Forelimb muscle (tissue), 1 donor: ENCODE data around the gene PPM1K. TPM values are rescaled to one million over a fixed set of nuclear protein-coding genes. Genes with fewer than 3 reads are reported as not detected.

Experiments used
- DNase-seq: peaks from one replicate; pipeline ENCODE4 v3.0.0-alpha.2; 2013; ENCODE audit warnings: low read depth
- polyA plus RNA-seq: library from polyadenylated mRNA; unstranded; fragments of 120-200 nt; gene quantifications from one replicate; pipeline ENCODE4 v1.2.1, GENCODE V29; 2013; ENCODE audit not compliant: insufficient read length

The PPM1K gene
- polyA plus RNA-seq, 1 donor = 19.8 TPM

DNA sequence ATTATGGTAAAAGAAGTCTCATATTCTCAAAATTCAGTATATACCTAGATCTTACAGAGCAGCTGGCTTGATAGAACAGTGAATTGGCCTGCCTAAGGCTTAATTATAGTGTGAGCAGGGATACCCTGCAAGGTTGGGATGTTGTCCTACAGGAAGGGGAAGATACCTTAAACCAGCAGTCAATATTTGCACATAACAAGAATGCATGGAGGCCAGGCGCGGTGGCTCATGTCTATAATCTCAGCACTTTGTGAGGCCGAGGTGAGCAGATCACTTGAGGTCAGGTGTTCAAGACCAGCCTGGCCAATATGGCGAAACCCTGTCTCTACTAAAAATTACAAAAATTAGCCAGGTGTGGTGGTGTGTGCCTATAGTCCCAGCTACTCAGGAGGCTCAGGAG is 67.2 kb downstream of the PPM1K start:
- no peak for DNase-seq

DNA sequence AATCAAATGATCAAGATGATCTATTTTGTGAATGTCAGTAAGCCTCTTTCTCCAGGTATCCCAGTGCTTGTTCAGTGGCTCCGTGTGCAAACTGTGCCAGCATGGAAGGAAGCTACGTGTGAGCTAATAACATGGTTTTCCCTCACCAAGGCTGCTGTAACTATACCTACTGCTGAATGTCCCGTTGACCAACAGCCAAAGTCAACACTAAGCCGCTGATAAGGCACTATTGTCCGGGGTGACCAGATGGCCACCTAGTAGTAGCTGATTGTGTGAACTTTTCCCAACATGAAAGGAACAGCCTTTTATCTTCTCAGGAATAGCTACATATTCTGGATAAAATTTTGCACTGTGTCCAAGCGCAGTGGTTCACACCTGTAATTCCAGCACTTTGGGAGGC is 68.0 kb downstream of the PPM1K start:
- no peak for DNase-seq

DNA sequence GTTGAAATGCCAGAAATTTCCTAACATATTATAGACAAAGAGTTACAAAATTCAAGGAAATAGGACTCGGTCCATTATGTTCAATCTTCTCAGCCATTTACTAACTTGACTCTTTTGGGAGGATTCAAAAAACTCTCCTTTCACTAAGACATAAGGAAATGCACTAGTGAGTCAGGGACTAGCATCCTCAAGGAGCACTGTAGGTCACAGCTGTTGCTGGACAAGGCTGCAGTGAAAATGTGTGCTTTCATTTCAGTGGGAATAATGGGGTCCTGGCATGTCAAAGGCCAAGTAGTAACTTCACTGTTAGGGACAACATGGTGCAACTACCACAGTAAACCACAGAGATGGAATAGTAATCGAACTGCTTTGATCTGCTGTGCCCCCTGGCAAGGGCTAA is 69.0 kb downstream of the PPM1K start:
- DNase-seq = no peak

DNA sequence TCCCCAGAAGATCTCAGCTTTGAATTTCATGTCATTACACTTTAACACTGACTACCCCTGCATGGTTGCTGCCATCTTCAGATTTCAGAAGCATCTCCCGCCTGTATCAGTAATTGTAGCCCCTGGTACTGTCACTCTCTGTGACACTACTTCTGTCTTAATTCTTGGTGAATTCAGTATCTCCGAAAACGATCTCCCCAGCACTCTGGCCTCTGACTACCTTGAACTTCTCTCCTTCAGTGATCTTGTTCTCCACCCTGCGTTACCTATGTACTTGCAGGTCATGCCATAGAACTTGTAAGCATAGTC is 72.2 kb downstream of the PPM1K start:
- no peak for DNase-seq

DNA sequence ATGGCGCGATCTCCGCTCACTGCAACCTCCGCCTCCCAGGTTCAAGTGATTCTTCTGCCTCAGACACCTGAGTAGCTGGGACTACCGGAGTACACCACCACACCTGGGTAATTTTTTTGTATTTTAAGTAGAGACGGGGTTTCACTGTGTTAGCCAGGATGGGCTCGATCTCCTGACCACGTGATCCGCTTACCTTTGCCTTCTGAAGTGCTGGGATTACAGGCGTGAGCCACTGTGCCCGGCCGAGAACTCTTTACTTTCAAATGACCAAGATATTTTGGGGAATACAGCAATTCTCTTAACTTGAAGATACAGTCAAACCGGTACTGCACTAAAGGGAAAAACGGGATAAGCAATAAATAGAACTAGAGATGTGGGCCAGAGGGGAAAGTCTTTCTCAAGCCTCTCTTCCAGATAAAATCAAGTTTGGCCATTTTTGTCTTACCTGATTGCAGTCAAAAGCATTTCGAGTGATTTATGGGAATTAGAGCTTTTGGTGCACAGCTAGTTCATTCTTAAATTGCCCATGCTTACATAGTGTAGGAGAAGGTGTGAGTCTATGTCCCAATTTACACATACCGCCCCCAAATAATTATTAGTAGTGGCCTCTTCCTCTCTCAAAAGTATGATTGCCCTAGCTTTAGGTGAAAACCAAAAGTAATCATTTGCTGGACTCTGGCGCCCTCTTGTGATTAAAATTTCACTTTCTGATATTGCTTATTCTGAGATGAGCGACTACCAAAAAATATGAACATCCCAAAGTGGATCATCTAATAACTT is 72.7 kb downstream of the PPM1K start:
- DNase-seq = no peak

DNA sequence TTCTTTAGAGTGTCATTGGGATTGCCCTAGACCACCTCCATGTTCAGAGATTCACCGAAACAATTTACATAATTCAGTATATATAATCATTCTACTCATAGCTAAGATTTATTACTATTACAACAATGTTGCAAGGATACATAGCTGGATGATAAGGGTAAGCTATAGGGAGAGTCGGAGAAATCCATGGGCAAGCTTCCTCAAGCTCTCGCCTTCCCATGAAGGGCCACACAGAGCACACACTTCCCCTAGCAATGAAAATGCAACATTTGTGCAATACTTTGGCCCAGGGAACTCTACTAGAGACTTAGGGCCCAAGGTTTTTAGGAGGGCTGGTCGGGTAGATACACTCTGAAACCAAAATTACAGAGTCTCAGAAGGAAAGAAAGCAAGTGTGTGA is 76.2 kb downstream of the PPM1K start:
- no peak for DNase-seq

Other genes with a start within 250 kb of the PPM1K start
- gene ABCG2, start 125.9 kb downstream of the PPM1K start, polyA plus RNA-seq = 4.2 TPM
- 1.4 TPM for gene HERC6, start 94.3 kb upstream of the PPM1K start, polyA plus RNA-seq
- 2.6 TPM for gene HERC5, start 172.6 kb upstream of the PPM1K start, polyA plus RNA-seq
- gene PYURF, start 239.2 kb upstream of the PPM1K start, polyA plus RNA-seq = 69.4 TPM